Erythroblast (primary cell): ENCODE measurements around the gene WDFY4.

Experiments
- GATA1 ChIP-seq: IDR thresholded peaks from 2 replicates; pipeline ENCODE4 v1.6.1; 2011; ENCODE audit warnings: low read depth, mild to moderate bottlenecking, control low read depth, low read length, moderate library complexity
- POLR2A ChIP-seq: IDR thresholded peaks from 2 replicates; pipeline ENCODE4 v1.6.1; 2011; ENCODE audit warnings: mild to moderate bottlenecking, low read length

- TF ChIP-seq POLR2A (no peak), GATA1 (no peak)
Measured at GRCh38 chr10:48899781-48900180, 215.1 kb downstream of the WDFY4 start.
